Fibroblast of lung (primary cell): ENCODE data around the gene SFTA2. TPM values are rescaled to one million over a fixed set of nuclear protein-coding genes. Genes with fewer than 3 reads are reported as not detected.
"Not testable (repeated sequence)": the region's sequence is repeated elsewhere in the genome, so short reads cannot be mapped to it uniquely, and the experiment has no call there.

Source experiments
- DNase-seq, 2 donors: peaks; one replicate each; pipeline versions ENCODE4 v3.0.0 to v3.0.0-alpha.2; 2010; ENCODE audit warnings: low read depth in 2 of 2
- H2AFZ ChIP-seq: 2 replicates; pipeline ENCODE4 v1.5.1; 2012; ENCODE audit warnings: low read length, control low read depth, inconsistent platforms
- H3K27ac ChIP-seq: 2 replicates; pipeline ENCODE4 v1.5.1; 2011; ENCODE audit warnings: low read length, control low read depth; ENCODE audit not compliant: insufficient read depth
- H3K27me3 ChIP-seq: 2 replicates; pipeline ENCODE4 v1.5.1; 2011; ENCODE audit warnings: mild to moderate bottlenecking, low read length; ENCODE audit not compliant: control insufficient read depth, insufficient read depth
- H3K36me3 ChIP-seq: 2 replicates; pipeline ENCODE4 v1.5.1; 2011; ENCODE audit warnings: low read length; ENCODE audit not compliant: control insufficient read depth, insufficient read depth
- H3K4me1 ChIP-seq: 2 replicates; pipeline ENCODE4 v1.5.1; 2011; ENCODE audit warnings: low read length; ENCODE audit not compliant: control insufficient read depth, insufficient read depth; ENCODE audit errors: extremely low read depth
- H3K4me2 ChIP-seq: 2 replicates; pipeline ENCODE4 v1.5.1; 2011; ENCODE audit warnings: low read length, control low read depth; ENCODE audit not compliant: insufficient read depth; ENCODE audit errors: extremely low read depth
- H3K4me3 ChIP-seq, 4 experiments: fragments of 200-600 bp in 1 of 4; sonication (generic) in 1 of 4; replicated peaks in 1 of 4; 2 replicates each; pipeline ENCODE4 v1.5.1; 2011 to 2016; ENCODE audit warnings: low read length in 4 of 4, low read depth in 3 of 4, mild to moderate bottlenecking in 3 of 4, control low read depth in 2 of 4, inconsistent platforms in 1 of 4, mixed read lengths in 1 of 4; ENCODE audit not compliant: insufficient read depth in 1 of 4; ENCODE audit errors: control extremely low read depth in 1 of 4
- H3K79me2 ChIP-seq: 2 replicates; pipeline ENCODE4 v1.5.1; 2012; ENCODE audit warnings: mild to moderate bottlenecking, low read length, inconsistent platforms; ENCODE audit not compliant: control insufficient read depth, insufficient read depth
- H3K9ac ChIP-seq: 2 replicates; pipeline ENCODE4 v1.5.1; 2011; ENCODE audit warnings: mild to moderate bottlenecking, low read length, control low read depth; ENCODE audit not compliant: insufficient read depth
- H3K9me3 ChIP-seq: 2 replicates; pipeline ENCODE4 v1.5.1; 2012; ENCODE audit warnings: low read depth, low read length; ENCODE audit not compliant: control insufficient read depth, insufficient read depth
- H4K20me1 ChIP-seq: 2 replicates; pipeline ENCODE4 v1.5.1; 2011; ENCODE audit warnings: low read length; ENCODE audit not compliant: control insufficient read depth, insufficient read depth; ENCODE audit errors: extremely low read depth
- EZH2 ChIP-seq: IDR thresholded peaks from 2 replicates; pipeline ENCODE4 v1.5.1; 2012; ENCODE audit warnings: low read length, control low read depth, mild to moderate bottlenecking; ENCODE audit errors: missing control alignments
- polyA plus RNA-seq, 2 donors: library from polyadenylated mRNA; depleted of rRNA in 1 of 2; stranded (reverse) in 1 of 2; unstranded in 1 of 2; fragments of >200 nt; gene quantifications; 2 replicates each; pipeline ENCODE4 v1.2.1, GENCODE V29; 2011 to 2012; ENCODE audit warnings: missing spikeins in 1 of 2
- total RNA-seq: library from RNA; depleted of rRNA; stranded (reverse); fragments of >200 nt; gene quantifications from 2 replicates; pipeline ENCODE4 v1.2.1, GENCODE V29; 2014
- TF ChIP-seq, protein P1 (sequence below), 2 donors: IDR thresholded peaks in 1 of 2; conservative IDR thresholded peaks in 1 of 2; 1 replicate in 1 of 2; 2 replicates in 1 of 2; pipeline ENCODE4 v1.5.1; 2011 to 2012; ENCODE audit warnings: low read length in 2 of 2, control low read depth in 1 of 2, inconsistent platforms in 1 of 2, low read depth in 1 of 2, mild to moderate bottlenecking in 1 of 2

SFTA2 gene
- total and polyA plus RNA-seq, 2 donors (not counting 1 experiment from before 2014, with no cell fraction given) = not detected

DNA sequence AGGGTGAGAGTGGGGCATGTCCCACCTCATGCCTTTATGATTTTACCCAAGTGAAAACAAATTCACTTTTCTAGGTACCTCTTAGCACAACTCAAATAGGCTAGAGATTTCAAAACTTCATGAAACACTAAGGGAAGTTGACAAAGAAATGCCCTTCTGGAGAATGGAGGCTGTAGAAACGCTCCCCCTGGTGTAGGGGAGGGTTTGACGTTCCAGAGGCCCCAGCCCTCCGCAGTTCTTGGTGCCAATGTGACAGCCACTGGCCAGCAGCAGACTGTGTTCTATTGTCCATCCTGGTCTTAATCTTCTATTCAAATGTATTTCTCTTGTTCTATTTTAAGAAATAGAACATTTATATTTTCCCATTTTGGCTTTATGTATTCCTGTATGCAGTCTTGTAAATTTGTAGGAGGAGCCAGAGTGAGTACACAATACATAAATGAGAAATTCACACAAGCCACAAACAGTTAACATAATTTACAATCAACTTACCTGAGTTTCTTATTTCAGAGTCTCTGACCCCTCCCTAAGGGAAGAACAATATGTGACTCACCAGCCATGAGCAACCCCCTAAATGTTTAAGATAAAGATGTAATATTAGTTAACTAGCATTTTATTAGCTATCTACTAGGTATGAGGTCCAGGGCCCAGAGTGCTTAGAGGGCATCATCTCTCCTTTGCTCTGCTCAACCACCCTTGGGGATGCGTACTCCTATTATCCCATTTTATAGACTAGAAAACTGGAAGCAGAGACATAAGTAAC is 42.7 kb upstream of the SFTA2 start:
- Histone ChIP-seq H3K9me3 (no peaks in the 10 kb centered on the region), H3K9ac (no peak overlapping the region), H3K36me3 (no peaks in the 10 kb centered on the region), H3K4me3 (no peak overlapping the region), H4K20me1 (no peaks in the 10 kb centered on the region), H3K27me3 (peaks cover 16% of the 10 kb centered on the region), H2AFZ (no peak overlapping the region), H3K27ac (no peak overlapping the region), H3K4me1 (no peaks in the 10 kb centered on the region), H3K4me2 (no peak overlapping the region), H3K79me2 (no peaks in the 10 kb centered on the region)
- no peak for DNase-seq
- TF ChIP-seq EZH2 = no peak
- TF ChIP-seq, protein P1, sequence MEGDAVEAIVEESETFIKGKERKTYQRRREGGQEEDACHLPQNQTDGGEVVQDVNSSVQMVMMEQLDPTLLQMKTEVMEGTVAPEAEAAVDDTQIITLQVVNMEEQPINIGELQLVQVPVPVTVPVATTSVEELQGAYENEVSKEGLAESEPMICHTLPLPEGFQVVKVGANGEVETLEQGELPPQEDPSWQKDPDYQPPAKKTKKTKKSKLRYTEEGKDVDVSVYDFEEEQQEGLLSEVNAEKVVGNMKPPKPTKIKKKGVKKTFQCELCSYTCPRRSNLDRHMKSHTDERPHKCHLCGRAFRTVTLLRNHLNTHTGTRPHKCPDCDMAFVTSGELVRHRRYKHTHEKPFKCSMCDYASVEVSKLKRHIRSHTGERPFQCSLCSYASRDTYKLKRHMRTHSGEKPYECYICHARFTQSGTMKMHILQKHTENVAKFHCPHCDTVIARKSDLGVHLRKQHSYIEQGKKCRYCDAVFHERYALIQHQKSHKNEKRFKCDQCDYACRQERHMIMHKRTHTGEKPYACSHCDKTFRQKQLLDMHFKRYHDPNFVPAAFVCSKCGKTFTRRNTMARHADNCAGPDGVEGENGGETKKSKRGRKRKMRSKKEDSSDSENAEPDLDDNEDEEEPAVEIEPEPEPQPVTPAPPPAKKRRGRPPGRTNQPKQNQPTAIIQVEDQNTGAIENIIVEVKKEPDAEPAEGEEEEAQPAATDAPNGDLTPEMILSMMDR (conservative IDR thresholded peaks at IDR 0.05 in 1 of 2, IDR thresholded peaks at IDR 0.05 in 1 of 2; ENCODE audit: low read depth in 1 of 2, low read length in 2 of 2) = no peak

DNA sequence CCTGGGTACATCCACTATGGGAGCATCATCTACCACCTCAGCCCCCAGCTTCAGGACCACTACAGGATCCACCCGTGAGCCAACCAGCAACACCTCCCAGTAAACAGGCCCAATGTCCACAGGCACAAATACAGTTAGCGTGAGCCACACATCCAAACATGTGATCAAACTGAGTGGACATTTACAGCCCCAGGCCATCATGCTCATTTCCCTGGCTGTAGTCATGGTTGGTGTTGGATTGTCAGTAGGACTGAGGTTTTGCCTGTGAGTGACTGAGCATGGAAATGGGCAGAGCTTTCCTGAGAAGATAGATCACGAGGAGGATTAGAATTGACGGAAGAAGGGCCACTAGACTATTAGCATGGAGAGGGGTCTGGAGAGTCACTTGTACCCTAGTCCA is 40.8 kb upstream of the SFTA2 start:
- no peak overlapping the region for H3K9ac ChIP-seq
- no peaks in the 10 kb centered on the region for H3K79me2 ChIP-seq
- no peaks in the 10 kb centered on the region for H3K36me3 ChIP-seq
- H3K9me3 ChIP-seq = no peaks in the 10 kb centered on the region
- no peak for TF ChIP-seq EZH2
- TF ChIP-seq, protein P1 (conservative IDR thresholded peaks at IDR 0.05 in 1 of 2, IDR thresholded peaks at IDR 0.05 in 1 of 2; ENCODE audit: low read depth in 1 of 2, low read length in 2 of 2) = no peak
- no peaks in the 10 kb centered on the region for H4K20me1 ChIP-seq
- H3K4me3 ChIP-seq = no peak overlapping the region
- no peak overlapping the region for H3K27ac ChIP-seq
- peaks cover 14% of the 10 kb centered on the region for H3K27me3 ChIP-seq
- no peak overlapping the region for H3K4me2 ChIP-seq
- H2AFZ ChIP-seq = no peak overlapping the region
- DNase-seq = no peak
- no peaks in the 10 kb centered on the region for H3K4me1 ChIP-seq

DNA sequence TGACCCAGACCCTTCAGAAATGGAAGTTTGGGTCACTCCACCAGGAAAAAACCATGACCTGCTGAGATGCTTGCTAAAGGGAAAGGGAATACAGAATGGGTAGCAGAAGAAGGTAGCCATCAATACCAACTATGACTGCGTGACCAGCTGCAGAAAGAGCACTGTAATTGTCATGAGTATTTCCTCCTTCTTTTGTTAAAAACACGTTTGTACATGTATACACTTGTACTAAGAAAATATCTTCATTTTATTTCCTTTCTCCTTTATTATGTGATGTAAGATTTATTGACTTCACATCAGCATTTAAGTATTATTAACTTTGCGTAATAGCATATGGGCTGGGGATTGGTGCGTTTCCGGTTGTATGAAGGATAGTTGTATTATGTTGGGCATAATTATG is 39.0 kb upstream of the SFTA2 start:
- TF ChIP-seq EZH2 = no peak
- TF ChIP-seq, protein P1 (conservative IDR thresholded peaks at IDR 0.05 in 1 of 2, IDR thresholded peaks at IDR 0.05 in 1 of 2; ENCODE audit: low read depth in 1 of 2, low read length in 2 of 2) = no peak
- H3K36me3 ChIP-seq = no peaks in the 10 kb centered on the region
- peaks cover 14% of the 10 kb centered on the region for H3K27me3 ChIP-seq
- H3K79me2 ChIP-seq = no peaks in the 10 kb centered on the region
- H3K4me2 ChIP-seq = no peak overlapping the region
- no peak for DNase-seq
- H4K20me1 ChIP-seq = no peaks in the 10 kb centered on the region
- H3K27ac ChIP-seq = no peak overlapping the region
- no peak overlapping the region for H2AFZ ChIP-seq
- H3K9me3 ChIP-seq = no peaks in the 10 kb centered on the region
- no peak overlapping the region for H3K9ac ChIP-seq
- H3K4me3 ChIP-seq = no peak overlapping the region
- no peaks in the 10 kb centered on the region for H3K4me1 ChIP-seq

DNA sequence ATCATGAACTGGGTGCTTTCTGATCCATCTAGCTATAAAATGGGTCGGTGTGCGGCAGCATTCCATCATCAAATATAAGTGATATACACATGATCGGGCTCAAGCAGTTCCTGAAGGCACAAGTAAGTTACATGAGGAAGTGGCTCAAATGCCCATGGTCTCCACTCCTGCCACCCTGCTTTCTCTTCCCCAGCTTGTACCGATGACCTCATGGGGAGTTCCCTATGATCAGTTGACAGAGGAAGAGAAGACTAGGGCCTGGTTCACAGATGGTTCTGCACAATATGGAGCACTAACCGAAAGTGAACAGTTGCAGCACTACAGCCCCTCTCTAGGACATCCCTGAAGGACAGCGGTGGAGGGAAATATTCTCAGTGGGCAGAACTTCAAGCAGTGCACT is 37.2 kb upstream of the SFTA2 start:
- not testable (repeated sequence) for H3K9me3 ChIP-seq, H3K79me2 ChIP-seq, H3K9ac ChIP-seq, DNase-seq, H3K4me3 ChIP-seq, H3K4me1 ChIP-seq, H3K4me2 ChIP-seq, H3K27ac ChIP-seq, H3K36me3 ChIP-seq, H4K20me1 ChIP-seq, H2AFZ ChIP-seq
- H3K27me3 ChIP-seq = peaks cover 14% of the 10 kb centered on the region
